ENCODE data around the gene INTS1.

- TF ChIP-seq CTCF (IDR thresholded peaks at IDR 0.05; ENCODE audit: low read length) (no peak), EZH2 (optimal IDR thresholded peaks at IDR 0.05; ENCODE audit: low read depth, low read length) (no peak)
These were observed 16.7 kb downstream of the INTS1 start for GRCh38 chr7:1487466-1487865.

All from MM.1S (cell line).